GM18520 (cell line): ENCODE results near the gene ZMAT5.

ENCODE experiments used
- ATAC-seq: cut with Tn5 transposase; IDR thresholded peaks from one replicate; pipeline ENCODE4 v1.9.1; 2021; ENCODE audit not compliant: unreplicated experiment

ZMAT5 gene

GRCh38 chr22:29691636-29692326 lies 75.0 kb downstream of the ZMAT5 start:
- no peak for ATAC-seq

- no peak for ATAC-seq
Observed at GRCh38 chr22:29690476-29690875, 76.3 kb downstream of the ZMAT5 start.

- ATAC-seq = no peak
Observed at GRCh38 chr22:29689880-29690213, 77.0 kb downstream of the ZMAT5 start.

GRCh38 chr22:29689206-29689879 lies 77.5 kb downstream of the ZMAT5 start:
- no peak for ATAC-seq

GRCh38 chr22:29684244-29684643 lies 82.6 kb downstream of the ZMAT5 start:
- no peak for ATAC-seq

GRCh38 chr22:29683536-29683935 lies 83.3 kb downstream of the ZMAT5 start:
- no peak for ATAC-seq
